Ascending aorta (tissue), 2 donors: Measurements from ENCODE around the gene NELFCD. TPM values are rescaled to one million over a fixed set of nuclear protein-coding genes. Genes with fewer than 3 reads are reported as not detected.
"Not testable (repeated sequence)": the region's sequence is repeated elsewhere in the genome, so short reads cannot be mapped to it uniquely, and the experiment has no call there.

Experiments used
- DNase-seq, 2 donors: peaks; one replicate each; pipeline ENCODE4 v3.0.0-alpha.2; 2019; ENCODE audit warnings: low spot score in 2 of 2
- H3K27ac ChIP-seq, 2 donors: fragments of 200-600 bp; sonication (generic); one replicate each; pipeline ENCODE4 v1.5.1; 2016 to 2017; ENCODE audit warnings: mild to moderate bottlenecking in 1 of 2
- H3K27me3 ChIP-seq: fragments of 200-600 bp; sonication (generic); one replicate; pipeline ENCODE4 v1.5.1; 2017
- H3K36me3 ChIP-seq, 2 donors: fragments of 200-600 bp; sonication (generic); one replicate each; pipeline ENCODE4 v1.5.1; 2016
- H3K4me1 ChIP-seq, 2 donors: fragments of 200-600 bp; sonication (generic); one replicate each; pipeline ENCODE4 v1.5.1; 2016 to 2017; ENCODE audit warnings: mild to moderate bottlenecking in 1 of 2
- H3K4me3 ChIP-seq, 2 donors: fragments of 200-600 bp; sonication (generic); one replicate each; pipeline ENCODE4 v1.5.1; 2016 to 2017; ENCODE audit warnings: mild to moderate bottlenecking in 1 of 2
- H3K9me3 ChIP-seq, 2 donors: fragments of 200-600 bp; sonication (generic); one replicate each; pipeline ENCODE4 v1.5.1; 2016
- CTCF ChIP-seq, 3 experiments: fragments of 200-600 bp in 2 of 3; fragments of 450-650 bp in 1 of 3; sonication (generic) in 2 of 3; IDR thresholded peaks; one replicate each; pipeline ENCODE4 v1.5.1; 2016 to 2019; ENCODE audit warnings: antibody characterized with exemption in 3 of 3, mild to moderate bottlenecking in 1 of 3, moderate library complexity in 1 of 3
- intact Hi-C: fragments of 100-400 bp; cut with DNase I; formaldehyde crosslinking; loops from one replicate; pipeline ENCODE4 v1.15.1; 2023
- total RNA-seq: library from RNA; depleted of rRNA; stranded (reverse); fragments of >200 nt; gene quantifications from one replicate; pipeline ENCODE4 v1.1.0, GENCODE V29; 2016

The NELFCD gene
- total RNA-seq, 1 donor from 2014 or later, result 20.8 TPM

GRCh38 chr20:59010321-59010994, 29.4 kb downstream of the NELFCD start:
- Histone ChIP-seq H3K4me3 (no peak overlapping the region), H3K27ac (peak overlapping the region; percentile 50 to 70), H3K9me3 (no peaks in the 10 kb centered on the region), H3K36me3 (no peaks in the 10 kb centered on the region), H3K4me1 (peaks cover 8 to 29% of the 10 kb centered on the region in 2 donors), H3K27me3 (no peaks in the 10 kb centered on the region)
- intact Hi-C loops, result no loop called here
- peak in 1 of 2 donors; percentile 63 for DNase-seq
- no peak for TF ChIP-seq CTCF (IDR thresholded peaks at IDR 0.05)

GRCh38 chr20:59010995-59011873, 30.2 kb downstream of the NELFCD start:
- no peaks in the 10 kb centered on the region for H3K36me3 ChIP-seq
- no peak for TF ChIP-seq CTCF (IDR thresholded peaks at IDR 0.05)
- no peaks in the 10 kb centered on the region for H3K9me3 ChIP-seq
- H3K4me1 ChIP-seq, result peaks cover 6 to 21% of the 10 kb centered on the region in 2 donors
- peak overlapping the region; percentile 50 to 70 for H3K27ac ChIP-seq
- H3K27me3 ChIP-seq, result no peaks in the 10 kb centered on the region
- peak in 1 of 2 donors; percentile 74 for DNase-seq
- peak overlapping the region in 1 of 2 donors; percentile 45 for H3K4me3 ChIP-seq
- intact Hi-C loops, result no loop called here

GRCh38 chr20:59011874-59012157, 30.8 kb downstream of the NELFCD start:
- peak overlapping the region; percentile 50 to 70 for H3K27ac ChIP-seq
- H3K36me3 ChIP-seq, H3K4me3 ChIP-seq, intact Hi-C loops, H3K27me3 ChIP-seq, DNase-seq, H3K9me3 ChIP-seq: not testable (repeated sequence)
- peaks cover 4 to 18% of the 10 kb centered on the region in 2 donors for H3K4me1 ChIP-seq

GRCh38 chr20:59013031-59013951, 32.2 kb downstream of the NELFCD start:
- peaks cover 4 to 11% of the 10 kb centered on the region in 2 donors for H3K4me1 ChIP-seq
- H3K4me3 ChIP-seq, result no peak overlapping the region
- no peaks in the 10 kb centered on the region for H3K9me3 ChIP-seq
- no peak for DNase-seq
- TF ChIP-seq CTCF (IDR thresholded peaks at IDR 0.05), result no peak
- no peaks in the 10 kb centered on the region for H3K27me3 ChIP-seq
- H3K36me3 ChIP-seq, result no peaks in the 10 kb centered on the region
- H3K27ac ChIP-seq, result no peak overlapping the region
- intact Hi-C loops, result no loop called here

GRCh38 chr20:59013959-59014608, 33.0 kb downstream of the NELFCD start:
- Histone ChIP-seq H3K9me3 (no peaks in the 10 kb centered on the region), H3K4me1 (peaks cover 4 to 11% of the 10 kb centered on the region in 2 donors), H3K27ac (peak overlapping the region in 1 of 2 donors; percentile 30), H3K27me3 (no peaks in the 10 kb centered on the region), H3K36me3 (no peaks in the 10 kb centered on the region), H3K4me3 (no peak overlapping the region)
- no peak for DNase-seq
- intact Hi-C loops, result no loop called here
- TF ChIP-seq CTCF (IDR thresholded peaks at IDR 0.05), result no peak
